ENCODE measurements around the gene NRXN3.

GRCh38 chr14:79294499-79294898 is 1124.3 kb downstream of the NRXN3 start:
- no peak for TF ChIP-seq CTCF (conservative IDR thresholded peaks at IDR 0.05 in 1 of 2, IDR thresholded peaks at IDR 0.05 in 1 of 2; ENCODE audit: low read depth in 1 of 2, low read length in 2 of 2)
- no peak for TF ChIP-seq EZH2 (IDR thresholded peaks at IDR 0.05; ENCODE audit: low read length, missing control alignments)

Measured in fibroblast of lung (primary cell).